NCI-H2029 treated with DMSO at 0.1 percent for 48 hours (cell line): ENCODE data around the gene GPR158.

Experiments
- DNase-seq: peaks from one replicate; lab custom pipeline; 2025; lab: John Stamatoyannopoulos, UW

GPR158 gene

GRCh38 chr10:25206693-25207414 is 32.1 kb downstream of the GPR158 start:
- no peak for DNase-seq

- no peak for DNase-seq
Observed at GRCh38 chr10:25209618-25210017, 34.8 kb downstream of the GPR158 start.

GRCh38 chr10:25210265-25210664 is 35.5 kb downstream of the GPR158 start:
- DNase-seq: no peak

- no peak for DNase-seq
Observed at GRCh38 chr10:25220156-25220555, 45.4 kb downstream of the GPR158 start.

- DNase-seq: no peak
Observed at GRCh38 chr10:25222085-25222660, 47.4 kb downstream of the GPR158 start.

- DNase-seq: no peak
Observed at GRCh38 chr10:25226775-25227682, 52.2 kb downstream of the GPR158 start.

- no peak for DNase-seq
Observed at GRCh38 chr10:25231751-25232150, 57.0 kb downstream of the GPR158 start.

- DNase-seq: no peak
Observed at GRCh38 chr10:25232204-25232603, 57.4 kb downstream of the GPR158 start.

GRCh38 chr10:25245165-25245564 is 70.4 kb downstream of the GPR158 start:
- DNase-seq: no peak

GRCh38 chr10:25257646-25258045 is 82.8 kb downstream of the GPR158 start:
- no peak for DNase-seq

- no peak for DNase-seq
Observed at GRCh38 chr10:25261110-25261509, 86.3 kb downstream of the GPR158 start.

GRCh38 chr10:25261558-25261957 is 86.8 kb downstream of the GPR158 start:
- DNase-seq: peak; percentile 22

- no peak for DNase-seq
Observed at GRCh38 chr10:25263931-25264330, 89.1 kb downstream of the GPR158 start.

- no peak for DNase-seq
Observed at GRCh38 chr10:25278180-25278579, 103.4 kb downstream of the GPR158 start.

GRCh38 chr10:25280076-25280475 is 105.3 kb downstream of the GPR158 start:
- DNase-seq: no peak

- no peak for DNase-seq
Observed at GRCh38 chr10:25280573-25280972, 105.8 kb downstream of the GPR158 start.

GRCh38 chr10:25285809-25286208 is 111.0 kb downstream of the GPR158 start:
- no peak for DNase-seq

- no peak for DNase-seq
Observed at GRCh38 chr10:25288181-25288580, 113.4 kb downstream of the GPR158 start.

GRCh38 chr10:25294032-25294926 is 119.5 kb downstream of the GPR158 start:
- DNase-seq: no peak

- no peak for DNase-seq
Observed at GRCh38 chr10:25296324-25296723, 121.5 kb downstream of the GPR158 start.

GRCh38 chr10:25297466-25297865 is 122.7 kb downstream of the GPR158 start:
- no peak for DNase-seq

GRCh38 chr10:25300073-25300472 is 125.3 kb downstream of the GPR158 start:
- no peak for DNase-seq
